Tongue (tissue), 2 donors: Measurements from ENCODE around the gene SGCA. TPM values are rescaled to one million over a fixed set of nuclear protein-coding genes. Genes with fewer than 3 reads are reported as not detected.

ENCODE experiments used
- DNase-seq: peaks from one replicate; pipeline ENCODE4 v3.0.0-alpha.2; 2015
- total RNA-seq: library from RNA; depleted of rRNA; stranded (reverse); fragments of >200 nt; gene quantifications from one replicate; pipeline ENCODE4 v1.2.3, GENCODE V29; 2014

Gene SGCA
- 148 TPM for total RNA-seq

GRCh38 chr17:50165867-50166517 lies at the start of gene SGCA:
Gene SGCA (plus strand): TSS chr17:50166005. CDS start chr17:50166041, 36 bp downstream.
- peak; percentile 93 for DNase-seq

- peak; percentile 79 for DNase-seq
These were observed 48.4 kb upstream of the SGCA start for GRCh38 chr17:50117202-50118051.

DNA sequence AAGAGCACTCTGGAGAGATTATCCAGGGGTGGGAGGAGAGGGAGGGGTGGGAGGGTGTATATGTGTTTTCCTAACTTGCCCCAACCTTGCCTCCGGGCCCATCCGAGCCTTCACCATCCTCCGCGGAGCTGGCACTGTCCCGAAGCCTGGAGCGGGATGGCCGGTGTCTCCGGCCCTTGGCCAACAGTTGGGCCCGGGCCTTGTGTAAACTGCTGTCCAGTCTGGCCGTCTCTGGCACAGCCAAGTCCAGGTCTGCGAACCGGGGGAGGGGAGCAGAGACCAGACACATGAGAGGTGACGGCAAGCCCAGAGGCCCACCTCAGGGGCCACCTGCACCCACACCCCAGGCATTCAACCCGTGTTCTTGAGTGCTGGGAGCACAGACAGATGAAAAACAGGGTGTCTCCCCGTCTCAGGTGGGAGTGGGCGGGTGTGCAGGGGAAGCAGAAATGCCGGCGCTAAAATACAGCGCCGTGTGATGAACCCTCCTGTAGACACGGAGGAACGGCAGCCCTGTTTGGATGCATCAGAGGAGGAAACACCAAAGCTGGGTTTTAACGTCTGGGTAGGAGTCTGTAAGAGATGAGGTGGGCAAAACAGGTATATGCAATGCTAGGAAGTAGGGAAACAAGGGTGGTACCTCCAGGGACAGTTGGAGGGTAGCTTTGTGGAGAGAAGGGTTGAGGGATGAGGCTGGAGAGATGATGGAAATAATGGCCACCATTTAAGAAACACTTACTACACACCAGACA lies 47.6 kb upstream of the SGCA start:
- DNase-seq = no peak

DNA sequence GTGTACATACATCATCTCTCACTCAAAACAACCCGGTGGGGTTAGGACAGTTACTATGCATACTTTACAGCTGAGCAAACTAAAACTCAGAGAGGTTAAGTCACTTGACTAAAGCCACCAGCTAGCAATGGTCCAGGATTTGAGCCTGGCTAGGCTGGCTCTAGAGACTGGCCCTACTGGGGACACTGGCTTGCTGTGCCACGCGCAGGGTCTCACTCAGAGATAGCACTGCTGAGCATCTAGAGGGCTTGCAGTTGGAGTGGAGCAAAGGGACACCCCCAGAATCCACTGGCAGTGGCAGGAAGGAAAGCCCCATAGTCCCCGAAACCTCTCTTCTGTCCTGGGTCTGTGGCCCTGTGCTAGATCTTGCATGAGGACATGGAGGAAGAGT lies 47.0 kb upstream of the SGCA start:
- no peak for DNase-seq

DNA sequence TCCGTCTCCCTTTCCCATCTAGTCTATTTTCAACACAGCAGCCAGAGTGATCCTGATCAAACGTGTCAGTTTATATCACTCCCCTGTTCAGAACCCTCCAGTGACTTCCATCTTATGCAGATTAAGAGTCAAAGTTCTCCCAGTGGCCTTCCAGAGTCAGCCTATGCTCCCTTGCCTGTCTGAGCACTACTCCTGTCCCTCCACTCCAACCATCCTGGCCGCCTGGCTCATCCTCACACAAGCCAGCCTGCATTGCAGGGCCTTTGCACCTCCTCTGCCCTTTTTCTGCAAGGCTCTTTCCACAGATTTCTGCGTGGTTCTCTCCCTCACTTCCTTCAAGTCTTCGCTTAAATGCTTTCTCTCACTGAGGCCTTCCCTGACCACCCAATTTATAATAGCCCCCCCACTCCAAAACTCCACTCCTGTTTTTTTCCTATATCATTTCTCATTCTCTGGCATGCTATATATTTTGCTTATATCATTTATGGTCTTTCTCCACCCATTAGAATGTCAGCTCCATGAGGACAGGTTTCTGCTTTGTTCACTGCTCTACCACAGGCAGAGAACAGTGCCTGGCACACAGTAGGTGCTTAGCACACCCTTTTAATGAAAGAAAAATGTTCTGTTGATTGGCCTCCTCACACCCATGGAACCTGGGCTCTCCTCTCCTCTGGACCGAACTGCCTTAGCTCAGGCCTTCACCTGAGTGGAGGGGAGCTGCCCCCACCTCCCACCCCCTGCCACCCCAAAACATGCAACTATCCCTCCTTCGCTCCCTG lies 45.1 kb upstream of the SGCA start:
- DNase-seq = no peak

- no peak for DNase-seq
These were observed 42.9 kb upstream of the SGCA start for GRCh38 chr17:50122945-50123344.

DNA sequence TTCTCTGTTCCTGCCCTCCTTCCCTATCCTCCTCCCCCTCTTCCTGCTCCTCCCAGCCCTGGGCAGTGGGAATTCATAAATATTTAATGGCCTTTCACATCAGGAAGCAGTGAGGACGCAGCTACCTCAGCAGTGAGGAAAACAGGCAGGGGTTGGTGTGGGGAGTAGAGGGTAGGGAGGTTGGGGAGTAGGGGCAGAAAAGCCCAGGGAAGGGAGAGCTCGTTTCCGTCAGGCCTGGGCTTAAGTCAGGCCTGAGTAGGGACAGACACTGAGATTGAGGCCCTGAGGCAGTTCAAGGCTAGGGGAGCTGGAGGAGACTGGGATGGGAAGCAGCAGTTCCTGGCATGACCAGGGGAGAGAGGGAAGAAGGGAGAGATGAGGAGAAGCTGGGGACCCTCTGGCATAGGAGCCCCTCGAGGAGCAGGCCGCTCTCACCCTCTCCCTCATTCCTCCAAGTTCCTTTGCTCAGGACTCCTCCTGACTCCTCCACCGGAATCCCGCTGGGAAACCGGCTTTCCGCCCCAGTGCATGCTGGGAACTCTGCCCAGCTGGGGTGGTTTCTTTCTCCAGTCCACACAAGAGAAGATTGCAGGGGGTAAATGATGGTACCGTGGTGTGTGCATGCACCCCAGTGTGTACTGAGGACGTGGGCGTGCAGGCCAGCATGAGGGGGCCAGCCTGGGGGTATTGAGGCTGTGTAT lies 42.0 kb upstream of the SGCA start:
- DNase-seq = no peak

DNA sequence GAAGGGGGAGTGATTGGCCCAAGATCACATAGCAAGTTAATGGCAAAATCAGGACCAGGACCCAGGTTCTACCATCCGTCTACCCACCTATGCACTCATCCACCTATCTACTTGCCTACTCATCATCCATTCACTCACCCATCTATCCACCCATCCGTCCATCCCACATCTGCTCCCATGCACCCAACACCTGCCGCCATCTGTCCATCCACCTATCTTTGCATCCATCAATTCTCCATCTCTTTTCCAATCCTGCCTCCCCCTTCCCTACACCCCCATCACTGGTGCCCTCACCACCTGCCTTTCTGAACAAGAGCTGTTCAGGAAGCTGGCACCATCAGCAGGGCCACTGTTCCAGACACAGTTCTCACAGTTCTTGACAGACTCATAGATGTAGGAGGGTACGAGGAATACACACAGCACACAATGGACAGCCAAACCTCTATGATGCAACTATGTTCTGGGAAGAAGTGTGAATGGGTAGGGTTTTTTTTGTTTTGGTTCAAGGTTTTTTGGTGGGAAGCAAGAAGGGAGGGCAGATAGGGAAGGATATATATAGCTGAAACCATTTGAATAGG lies 40.3 kb upstream of the SGCA start:
- no peak for DNase-seq

DNA sequence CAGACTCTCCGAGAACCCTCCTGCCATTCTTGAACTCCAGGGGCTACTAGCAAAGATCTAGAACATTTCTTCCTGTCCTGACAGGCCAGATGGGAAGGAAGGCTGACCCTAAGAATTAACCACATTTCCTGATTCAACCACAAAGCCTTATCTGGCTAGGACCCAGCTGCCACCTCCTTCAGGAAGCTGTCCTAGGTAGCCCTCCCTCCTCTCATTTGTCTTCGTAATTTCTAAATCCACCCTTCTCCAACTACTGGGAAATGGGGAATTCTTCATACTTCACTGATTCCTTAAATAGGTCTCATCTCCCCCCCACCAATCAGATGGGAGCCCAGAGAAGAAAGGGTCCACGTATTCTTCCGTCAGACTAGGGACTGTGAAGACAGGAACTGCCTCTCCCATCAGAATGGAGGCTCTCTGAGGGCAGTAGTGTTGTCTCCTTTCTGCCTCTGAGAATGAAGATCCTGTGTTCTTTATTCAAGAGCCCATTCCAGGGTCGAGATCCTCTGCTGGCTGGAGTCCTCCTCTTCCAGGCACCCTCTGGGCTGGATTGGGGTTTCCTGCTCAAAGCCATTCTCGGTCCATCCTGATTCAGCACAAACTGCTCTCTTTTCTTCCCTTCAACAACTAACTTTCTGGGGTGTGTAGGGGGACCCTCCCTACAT lies 38.0 kb upstream of the SGCA start:
- no peak for DNase-seq

GRCh38 chr17:50128441-50129352 lies 37.1 kb upstream of the SGCA start:
- DNase-seq = peak; percentile 40

GRCh38 chr17:50129353-50129727 lies 36.5 kb upstream of the SGCA start:
- no peak for DNase-seq

GRCh38 chr17:50129728-50130558 lies 35.9 kb upstream of the SGCA start, which contains the start of gene SAMD14:
Gene SAMD14 (minus strand): TSS chr17:50130160. CDS start chr17:50124959, 5,201 bp downstream.
- peak; percentile 62 for DNase-seq

GRCh38 chr17:50130559-50131305 lies 35.1 kb upstream of the SGCA start:
- no peak for DNase-seq

DNA sequence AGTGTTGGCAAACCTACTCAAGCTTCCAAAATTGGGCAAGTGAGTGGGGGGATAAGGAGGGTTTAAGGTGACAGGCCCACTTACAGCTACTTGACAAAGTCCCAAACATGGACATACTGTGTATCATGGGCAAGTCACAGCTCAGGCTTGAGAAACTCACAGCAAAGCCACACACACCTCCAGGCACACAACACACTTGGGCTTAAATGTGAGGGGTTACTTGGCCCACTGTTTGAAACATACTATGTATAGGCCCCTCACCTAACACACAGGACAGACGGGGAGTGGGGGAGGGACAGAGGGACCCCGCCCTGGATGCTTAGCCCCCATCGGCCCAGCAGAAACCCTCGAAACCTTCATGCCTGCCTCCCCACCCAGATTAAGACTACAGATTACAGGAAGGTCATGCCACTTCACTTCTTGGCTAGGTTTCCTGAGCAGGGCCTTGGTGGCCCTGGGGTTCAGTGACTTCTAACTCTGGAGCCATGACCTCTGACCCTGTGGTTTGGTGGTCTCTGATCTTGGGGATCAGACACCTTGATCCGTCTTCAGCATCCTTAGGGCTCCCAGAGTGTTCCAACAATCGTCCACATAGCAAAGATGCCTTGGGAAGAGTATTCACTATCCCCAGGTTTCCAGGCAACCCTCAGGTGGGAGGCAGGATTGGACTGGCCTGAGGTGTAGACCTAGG lies 33.6 kb upstream of the SGCA start:
- no peak for DNase-seq

- no peak for DNase-seq
These were observed 32.6 kb upstream of the SGCA start for GRCh38 chr17:50133028-50133768.

DNA sequence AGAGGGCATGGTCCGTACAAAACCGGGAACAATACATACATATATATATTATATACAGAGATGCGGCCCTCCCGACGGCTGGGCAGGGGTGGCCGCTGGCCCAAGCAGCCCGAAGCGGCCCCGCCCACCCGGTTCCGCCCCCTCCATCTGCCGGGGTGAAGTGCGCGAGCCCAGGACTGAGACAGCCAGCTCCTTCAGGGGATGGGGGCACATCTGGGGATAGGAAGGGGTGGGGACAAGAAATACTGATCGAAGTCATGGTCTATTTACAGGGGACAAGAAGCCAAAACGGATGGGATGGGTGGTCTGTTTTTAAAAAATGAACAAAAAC lies 32.1 kb upstream of the SGCA start:
- DNase-seq = no peak
